Omental fat pad (tissue), 4 donors: ENCODE results near the gene STIP1. TPM values are rescaled to one million over a fixed set of nuclear protein-coding genes. Genes with fewer than 3 reads are reported as not detected.
"Not testable (repeated sequence)": the region's sequence is repeated elsewhere in the genome, so short reads cannot be mapped to it uniquely, and the experiment has no call there.

Experiments used
- ATAC-seq: fragments of 150-250 bp; one replicate; pipeline ENCODE4 v1.9.1; 2016; ENCODE audit warnings: mild to moderate bottlenecking, moderate library complexity; ENCODE audit not compliant: low FRiP score
- DNase-seq: peaks from one replicate; pipeline ENCODE4 v3.0.0-alpha.2; 2019; ENCODE audit warnings: low spot score
- CTCF ChIP-seq, 3 donors: fragments of 450-650 bp; IDR thresholded peaks; one replicate each; pipeline ENCODE4 v1.5.1; 2016 to 2017; ENCODE audit warnings: antibody characterized with exemption in 3 of 3, mild to moderate bottlenecking in 3 of 3, moderate library complexity in 2 of 3
- total RNA-seq, 4 donors: library from RNA; depleted of rRNA; stranded (reverse); fragments of >200 nt; gene quantifications; one replicate each; pipeline ENCODE4 v1.1.0, GENCODE V29; 2016

Gene STIP1
- total RNA-seq, 4 donors from 2014 or later, result 73.0 to 174 (median 135) TPM

- no peak for TF ChIP-seq CTCF (IDR thresholded peaks at IDR 0.05)
- DNase-seq (no peak), ATAC-seq (no peak)
These were observed 24.9 kb upstream of the STIP1 start for GRCh38 chr11:64161037-64161436.

GRCh38 chr11:64162769-64163168 is 23.2 kb upstream of the STIP1 start:
- not testable (repeated sequence) for ATAC-seq, DNase-seq

- TF ChIP-seq CTCF (IDR thresholded peaks at IDR 0.05), result no peak
- ATAC-seq (no peak), DNase-seq (no peak)
These were observed 22.0 kb upstream of the STIP1 start for GRCh38 chr11:64163951-64164350.

DNA sequence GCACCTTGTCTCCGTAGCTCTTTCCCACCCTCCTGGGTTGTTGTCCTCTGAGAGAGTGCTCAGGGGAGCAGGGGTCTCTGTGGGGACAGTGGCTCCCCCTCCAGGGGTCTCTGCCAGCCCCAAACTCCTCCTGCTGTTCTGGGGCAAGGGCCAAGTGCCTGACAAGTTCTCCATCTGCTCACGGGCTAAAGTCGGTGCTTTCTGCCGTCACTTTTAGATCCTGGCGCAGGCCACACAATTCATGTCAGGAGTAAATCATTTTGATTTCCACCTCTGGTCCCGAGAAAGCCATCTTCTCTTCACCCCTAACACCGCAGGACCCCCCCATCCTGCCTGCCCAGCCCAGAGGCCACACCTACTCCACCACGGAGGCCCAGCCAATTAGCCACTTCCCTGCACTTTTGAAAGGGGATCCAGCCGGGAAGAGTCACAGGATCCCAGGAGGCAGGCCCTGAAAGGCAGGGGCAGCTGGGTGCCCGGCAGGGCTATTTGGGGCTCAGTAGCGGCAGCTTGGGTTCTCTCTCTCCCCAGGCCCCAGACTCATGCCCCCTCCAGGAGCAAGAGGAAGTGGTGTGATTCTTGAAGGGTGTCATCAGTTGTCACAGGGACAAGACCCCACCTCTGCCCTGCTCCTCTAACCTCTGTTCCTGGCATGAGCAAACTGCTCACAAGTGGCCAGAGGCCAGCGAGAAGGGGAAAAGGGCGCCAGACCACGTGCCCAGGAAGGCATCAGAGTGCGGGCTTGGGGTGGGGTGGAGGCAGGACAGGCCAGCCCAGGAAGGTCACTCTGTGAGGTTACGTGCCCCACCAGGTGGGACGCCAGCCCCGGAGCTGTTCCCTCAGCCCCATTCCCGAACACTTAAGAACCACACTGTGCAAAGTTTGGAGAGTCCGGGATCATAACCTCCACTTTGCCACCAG is 21.3 kb upstream of the STIP1 start:
- no peak for TF ChIP-seq CTCF (IDR thresholded peaks at IDR 0.05)
- ATAC-seq, result peak; percentile 1
- no peak for DNase-seq

GRCh38 chr11:64165481-64165841 is 20.5 kb upstream of the STIP1 start:
- DNase-seq (no peak), ATAC-seq (peak; percentile 34)
- no peak for TF ChIP-seq CTCF (IDR thresholded peaks at IDR 0.05)

GRCh38 chr11:64165842-64166635 is 19.9 kb upstream of the STIP1 start, which contains the start of gene MACROD1:
MACROD1 (minus strand) TSS chr11:64166113; CDS start chr11:64165994, 119 bp downstream.
- DNase-seq (peak; percentile 64), ATAC-seq (peak; percentile 89)
- no peak for TF ChIP-seq CTCF (IDR thresholded peaks at IDR 0.05)

DNA sequence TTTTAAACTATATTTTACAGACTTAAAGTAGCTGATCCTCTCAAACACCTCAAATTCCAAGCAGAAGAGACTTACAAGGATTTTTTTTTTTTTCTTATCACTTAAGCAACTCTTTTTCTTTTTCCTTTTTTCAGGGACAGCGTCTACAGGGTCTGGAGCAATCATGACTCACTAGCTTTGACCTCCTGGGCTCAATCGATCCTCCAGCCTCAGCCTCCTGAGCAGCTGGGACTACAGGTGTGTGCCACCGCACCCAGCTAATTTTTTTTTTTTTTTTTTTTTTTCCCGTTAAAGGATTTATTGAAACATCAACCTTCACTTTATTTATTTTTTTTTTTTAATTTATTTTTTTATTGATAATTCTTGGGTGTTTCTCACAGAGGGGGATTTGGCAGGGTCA is 15.6 kb upstream of the STIP1 start:
- no peak for DNase-seq
- no peak for TF ChIP-seq CTCF (IDR thresholded peaks at IDR 0.05)
- ATAC-seq, result no peak
